Activated T-cell treated with anti-CD3 and anti-CD28 coated beads, Interleukin-2, amount 50 U/mL, for 4 hours (primary cell): ENCODE data around the gene NCKAP5. TPM values are rescaled to one million over a fixed set of nuclear protein-coding genes. Genes with fewer than 3 reads are reported as not detected.

Experiments
- ATAC-seq, 2 donors: fragments of 200-7000 bp; cut with Tn5 transposase; one replicate each; pipeline ENCODE4 v1.10.0; 2021
- DNase-seq: peaks from one replicate; pipeline ENCODE4 v3.0.0-alpha.2; 2020
- H3K27me3 Mint-ChIP-seq: one replicate; pipeline ENCODE4 v1.8.0; 2021; ENCODE audit warnings: low read depth, mixed read lengths
- H3K36me3 Mint-ChIP-seq: one replicate; pipeline ENCODE4 v1.8.0; 2022; ENCODE audit warnings: mixed read lengths; ENCODE audit not compliant: insufficient read depth
- H3K4me1 Mint-ChIP-seq: one replicate; pipeline ENCODE4 v1.8.0; 2021; ENCODE audit warnings: low read depth, mixed read lengths
- H3K4me3 Mint-ChIP-seq: one replicate; pipeline ENCODE4 v1.8.0; 2021; ENCODE audit warnings: mild to moderate bottlenecking, moderate library complexity, mixed read lengths
- H3K9me3 Mint-ChIP-seq: one replicate; pipeline ENCODE4 v1.8.0; 2021; ENCODE audit warnings: mixed read lengths
- total RNA-seq, 3 donors: library from RNA; stranded (reverse); gene quantifications; one replicate each; pipeline ENCODE4 v1.2.1, GENCODE V29; 2021

Gene NCKAP5
- total RNA-seq, 3 donors from 2014 or later, result 0.03 TPM; not detected in 2

- no peaks in the 10 kb centered on the region for H3K4me1 Mint-ChIP-seq
- no peaks in the 10 kb centered on the region for H3K27me3 Mint-ChIP-seq
- ATAC-seq, result no peak
- no peaks in the 10 kb centered on the region for H3K9me3 Mint-ChIP-seq
- DNase-seq, result no peak
- no peak overlapping the region for H3K4me3 Mint-ChIP-seq
- H3K36me3 Mint-ChIP-seq, result no peaks in the 10 kb centered on the region
Observed at GRCh38 chr2:133503927-133504326, 64.3 kb downstream of the NCKAP5 start.

DNA sequence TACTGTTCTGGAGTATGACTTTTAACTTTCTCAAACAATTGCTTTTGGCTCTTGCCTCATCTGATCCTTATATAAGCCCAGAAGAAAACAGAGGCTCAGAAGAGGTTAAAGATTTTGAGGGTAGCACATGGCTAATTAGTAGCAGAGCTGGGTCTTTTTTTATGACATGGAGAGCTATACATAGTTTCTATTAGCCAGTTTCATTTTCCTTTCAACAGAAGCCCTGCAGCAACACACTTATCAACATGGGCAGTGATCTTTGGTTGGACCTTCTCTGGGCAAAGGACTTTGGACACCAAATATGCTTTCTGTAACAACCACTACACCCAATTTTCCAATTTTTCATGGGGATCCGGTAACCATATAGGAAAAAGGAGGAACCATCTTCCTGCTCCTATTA, 64.9 kb downstream of the NCKAP5 start:
- no peaks in the 10 kb centered on the region for H3K27me3 Mint-ChIP-seq
- ATAC-seq (no peak), DNase-seq (no peak)
- H3K4me3 Mint-ChIP-seq, result no peak overlapping the region
- H3K9me3 Mint-ChIP-seq, result no peaks in the 10 kb centered on the region
- H3K4me1 Mint-ChIP-seq, result no peaks in the 10 kb centered on the region
- H3K36me3 Mint-ChIP-seq, result no peaks in the 10 kb centered on the region

DNA sequence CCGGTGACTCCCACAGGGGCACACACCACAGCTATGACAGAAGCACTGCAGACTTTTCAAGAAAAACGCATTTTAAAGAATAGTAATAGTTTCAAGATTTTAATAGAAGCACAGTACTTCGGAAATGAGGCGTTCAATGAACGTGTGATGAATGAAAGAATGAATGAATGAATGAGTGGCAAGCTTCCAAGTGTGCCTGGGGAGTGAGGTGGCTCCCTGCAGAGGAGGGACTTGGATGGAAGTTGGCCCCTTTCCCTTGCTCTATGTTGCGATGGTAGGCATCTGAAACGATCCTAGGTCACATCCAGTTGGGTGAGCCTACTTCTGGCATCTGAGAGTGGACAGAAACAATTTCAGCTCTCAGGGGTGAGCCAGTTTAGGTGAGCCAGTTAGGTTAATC, 65.6 kb downstream of the NCKAP5 start:
- DNase-seq (no peak), ATAC-seq (no peak)
- Mint-ChIP-seq H3K36me3 (no peaks in the 10 kb centered on the region), H3K4me3 (no peak overlapping the region), H3K27me3 (no peaks in the 10 kb centered on the region), H3K4me1 (no peaks in the 10 kb centered on the region), H3K9me3 (no peaks in the 10 kb centered on the region)

GRCh38 chr2:133500917-133501316, 67.3 kb downstream of the NCKAP5 start:
- Mint-ChIP-seq H3K9me3 (no peaks in the 10 kb centered on the region), H3K27me3 (no peaks in the 10 kb centered on the region), H3K36me3 (no peaks in the 10 kb centered on the region), H3K4me3 (no peak overlapping the region), H3K4me1 (no peaks in the 10 kb centered on the region)
- no peak for DNase-seq
- no peak for ATAC-seq

DNA sequence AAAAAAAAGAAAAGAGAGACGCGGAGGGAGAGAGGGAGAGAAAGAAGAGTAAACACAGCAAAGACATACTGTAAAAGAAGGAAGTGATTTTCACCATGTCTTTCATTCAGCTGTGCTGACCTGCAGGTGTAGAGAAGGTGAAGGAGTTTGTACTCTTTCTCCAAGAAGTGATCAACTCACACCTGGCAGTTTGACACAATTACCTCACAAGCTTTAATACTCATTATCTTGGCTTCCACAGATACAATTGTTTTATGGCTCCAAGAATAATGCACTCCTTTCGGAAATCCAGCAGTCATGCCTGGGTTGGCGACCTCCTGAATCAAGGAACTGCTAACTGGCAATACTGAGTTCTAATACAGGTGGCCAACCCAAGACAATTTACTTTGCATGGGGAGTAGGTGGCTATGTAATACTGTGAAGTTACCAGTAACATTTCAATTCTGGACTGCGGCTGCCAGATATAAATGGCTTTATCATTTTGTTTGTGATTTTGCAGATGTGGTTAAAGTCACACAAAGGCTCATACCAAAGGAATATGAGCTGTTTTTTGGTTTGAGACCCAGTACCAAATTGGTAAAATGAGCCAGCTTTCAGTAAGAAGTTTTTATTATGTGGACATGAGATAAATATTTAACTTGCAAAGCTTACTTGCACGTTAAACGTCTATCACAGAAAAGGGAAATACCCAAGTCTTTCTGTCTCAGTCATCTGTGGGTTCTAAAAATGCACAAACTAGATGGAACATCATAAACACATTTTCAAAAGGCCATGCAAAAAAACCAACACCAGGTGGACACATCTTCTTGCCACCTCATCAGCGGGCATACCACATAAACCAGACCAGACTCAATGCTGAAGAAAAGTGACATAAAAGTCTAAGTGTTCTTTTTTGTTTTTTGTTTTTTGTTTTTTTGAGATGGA, 69.3 kb downstream of the NCKAP5 start:
- Mint-ChIP-seq H3K27me3 (no peaks in the 10 kb centered on the region), H3K9me3 (no peaks in the 10 kb centered on the region), H3K4me1 (no peaks in the 10 kb centered on the region), H3K4me3 (no peak overlapping the region), H3K36me3 (no peaks in the 10 kb centered on the region)
- ATAC-seq (no peak), DNase-seq (no peak)

DNA sequence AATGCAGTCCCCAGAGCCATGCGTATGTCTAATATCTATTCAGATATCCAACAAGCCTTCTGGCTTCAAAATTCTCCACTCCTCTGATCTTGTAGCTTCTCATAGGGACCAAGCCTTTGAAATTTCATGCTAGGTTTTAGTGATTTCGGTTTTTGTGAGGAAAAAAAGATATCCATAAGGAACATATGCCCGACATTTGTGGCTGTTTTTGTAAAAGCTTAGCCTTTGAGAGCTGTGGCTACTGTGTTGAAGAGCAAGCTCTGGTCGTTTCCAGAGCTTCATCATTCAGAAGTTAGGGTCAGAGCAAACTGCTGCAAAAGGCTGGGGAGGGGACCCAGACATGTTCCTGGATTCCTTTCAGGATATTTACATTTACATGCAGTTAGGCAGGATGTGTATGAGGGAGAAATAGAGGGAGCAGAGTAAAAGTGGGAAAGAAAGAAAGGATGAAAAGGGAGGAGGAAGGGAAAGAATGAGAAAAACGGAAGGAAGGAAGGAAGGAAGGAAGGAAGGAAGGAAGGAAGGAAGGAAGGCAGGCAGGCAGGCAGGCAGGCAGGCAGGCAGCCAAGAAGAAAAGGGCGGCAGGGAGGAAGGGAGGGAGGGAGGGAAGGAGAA, 70.2 kb downstream of the NCKAP5 start:
- no peaks in the 10 kb centered on the region for H3K4me1 Mint-ChIP-seq
- DNase-seq (no peak), ATAC-seq (no peak)
- H3K9me3 Mint-ChIP-seq, result no peaks in the 10 kb centered on the region
- no peaks in the 10 kb centered on the region for H3K27me3 Mint-ChIP-seq
- H3K4me3 Mint-ChIP-seq, result no peak overlapping the region
- H3K36me3 Mint-ChIP-seq, result no peaks in the 10 kb centered on the region

DNA sequence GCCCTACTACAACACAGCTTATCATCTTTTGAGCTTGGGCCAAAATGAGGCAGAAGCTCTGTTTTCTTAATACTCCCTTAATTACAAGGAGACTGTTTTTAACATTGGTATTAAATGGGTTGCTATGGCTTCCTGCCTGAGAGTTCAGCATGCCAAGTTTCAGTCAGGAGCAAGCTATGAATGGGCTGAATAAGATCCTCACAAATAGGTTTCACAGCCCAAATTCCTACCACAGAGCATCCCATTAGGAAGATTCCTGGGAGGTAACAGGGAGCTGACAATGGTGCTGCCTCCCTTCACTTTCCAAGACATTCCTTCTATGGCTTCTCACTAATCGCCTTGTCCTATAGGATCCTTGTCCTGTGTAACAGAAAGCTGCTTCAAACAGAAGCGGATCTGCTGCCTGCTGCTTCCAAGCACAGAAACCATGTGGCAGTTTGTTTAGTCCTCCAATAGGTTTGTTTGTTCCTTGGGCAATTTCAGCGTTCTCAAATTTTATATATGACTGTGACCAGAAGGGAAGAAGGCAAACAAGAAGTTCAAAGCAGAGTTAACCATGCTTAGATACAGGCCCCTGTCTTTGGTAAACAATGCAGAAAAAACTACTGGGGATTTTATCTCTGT, 70.9 kb downstream of the NCKAP5 start:
- H3K9me3 Mint-ChIP-seq, result no peaks in the 10 kb centered on the region
- no peaks in the 10 kb centered on the region for H3K36me3 Mint-ChIP-seq
- H3K27me3 Mint-ChIP-seq, result no peaks in the 10 kb centered on the region
- ATAC-seq, result no peak
- DNase-seq, result no peak
- no peak overlapping the region for H3K4me3 Mint-ChIP-seq
- no peaks in the 10 kb centered on the region for H3K4me1 Mint-ChIP-seq

DNA sequence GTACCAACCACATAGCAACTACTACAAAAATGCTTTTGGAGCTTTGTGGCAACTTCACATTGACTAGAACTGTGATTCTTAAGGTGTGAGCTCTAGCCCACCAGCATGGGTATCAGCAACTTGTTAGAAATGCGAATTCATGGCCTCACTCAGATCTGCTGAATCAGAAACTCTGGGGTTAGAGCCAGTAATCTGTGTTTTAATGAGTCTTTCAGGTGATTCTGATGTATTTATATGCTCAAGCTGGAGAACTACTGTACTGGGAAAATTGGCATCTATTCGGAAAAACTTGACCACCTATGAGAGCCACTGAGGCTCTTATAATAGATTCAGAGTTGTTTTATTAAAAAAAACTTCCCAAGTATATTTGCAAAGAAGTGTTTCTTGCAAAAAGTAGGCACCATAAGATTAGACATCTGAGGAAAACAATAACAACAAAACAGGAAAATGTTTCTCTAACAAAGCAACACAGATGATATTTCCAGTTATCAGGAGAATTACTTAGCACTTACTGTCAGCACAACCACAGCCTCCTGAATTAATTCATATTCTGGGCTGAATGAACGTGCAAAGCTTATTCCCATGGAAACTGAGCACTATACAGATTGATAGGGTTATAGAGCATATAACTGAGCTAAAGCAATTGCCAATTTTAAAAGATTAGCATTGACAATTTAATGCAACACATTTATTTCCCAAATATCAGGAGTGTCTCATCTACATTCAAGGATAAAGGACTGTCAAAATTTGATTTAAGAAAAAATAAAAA, 71.6 kb downstream of the NCKAP5 start:
- Mint-ChIP-seq H3K9me3 (no peaks in the 10 kb centered on the region), H3K36me3 (no peaks in the 10 kb centered on the region), H3K27me3 (no peaks in the 10 kb centered on the region), H3K4me1 (no peaks in the 10 kb centered on the region), H3K4me3 (no peak overlapping the region)
- DNase-seq (no peak), ATAC-seq (no peak)

DNA sequence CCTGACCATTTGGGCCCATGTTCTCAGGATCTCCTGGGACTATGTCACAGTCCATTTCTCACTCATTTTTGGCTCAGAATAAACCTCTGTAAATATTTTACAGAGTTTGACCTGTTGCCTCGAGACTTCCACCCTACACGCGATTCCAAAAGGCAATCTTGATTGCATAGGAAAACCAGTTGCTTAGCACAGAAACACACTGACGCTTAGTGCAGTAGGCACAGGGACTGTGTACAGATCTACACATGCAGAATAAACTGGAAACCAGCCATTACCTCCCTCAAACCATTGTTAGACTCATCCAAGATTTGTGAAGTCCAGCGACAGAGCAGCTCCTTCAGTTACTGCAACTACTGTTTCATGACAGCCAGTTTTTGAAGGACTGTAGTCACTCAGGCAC, 73.0 kb downstream of the NCKAP5 start:
- Mint-ChIP-seq H3K9me3 (no peaks in the 10 kb centered on the region), H3K36me3 (no peaks in the 10 kb centered on the region), H3K4me1 (no peaks in the 10 kb centered on the region), H3K27me3 (no peaks in the 10 kb centered on the region), H3K4me3 (no peak overlapping the region)
- ATAC-seq, result no peak
- no peak for DNase-seq

DNA sequence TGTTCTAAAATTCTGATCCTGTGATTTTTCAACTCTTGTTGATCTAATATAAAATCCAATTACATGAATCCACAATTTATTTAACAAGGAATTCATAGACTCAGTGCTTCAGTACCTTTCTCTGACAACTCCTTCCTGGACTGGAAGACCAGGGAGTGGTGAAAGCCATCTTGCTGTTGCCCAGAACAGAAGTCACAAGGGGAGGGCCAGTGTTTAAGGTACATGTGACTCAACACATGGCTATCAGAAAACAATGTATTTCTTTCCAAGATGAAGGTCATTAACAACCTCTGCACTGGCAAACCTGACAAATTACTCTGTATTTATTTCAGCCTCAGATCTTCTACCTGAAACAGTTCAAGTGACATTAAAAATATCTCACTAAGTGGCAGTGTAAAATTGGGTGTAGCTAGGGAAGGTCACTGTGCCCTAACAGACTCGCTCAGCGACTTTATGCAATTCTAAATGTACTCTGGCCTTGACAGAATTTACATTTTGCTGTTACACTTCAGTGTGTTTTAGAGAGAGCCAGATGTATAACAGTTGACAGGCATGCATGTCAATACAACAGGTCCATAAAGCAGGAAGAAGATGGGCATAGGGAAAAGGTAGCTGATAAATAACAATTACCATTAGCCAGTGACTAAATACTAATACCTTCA, 75.4 kb downstream of the NCKAP5 start:
- Mint-ChIP-seq H3K4me3 (no peak overlapping the region), H3K4me1 (no peaks in the 10 kb centered on the region), H3K27me3 (no peaks in the 10 kb centered on the region), H3K9me3 (no peaks in the 10 kb centered on the region), H3K36me3 (no peaks in the 10 kb centered on the region)
- ATAC-seq, result no peak
- no peak for DNase-seq

GRCh38 chr2:133490411-133490980, 77.8 kb downstream of the NCKAP5 start:
- Mint-ChIP-seq H3K27me3 (no peaks in the 10 kb centered on the region), H3K36me3 (no peaks in the 10 kb centered on the region), H3K9me3 (no peaks in the 10 kb centered on the region), H3K4me1 (no peaks in the 10 kb centered on the region), H3K4me3 (no peak overlapping the region)
- DNase-seq (no peak), ATAC-seq (no peak)

DNA sequence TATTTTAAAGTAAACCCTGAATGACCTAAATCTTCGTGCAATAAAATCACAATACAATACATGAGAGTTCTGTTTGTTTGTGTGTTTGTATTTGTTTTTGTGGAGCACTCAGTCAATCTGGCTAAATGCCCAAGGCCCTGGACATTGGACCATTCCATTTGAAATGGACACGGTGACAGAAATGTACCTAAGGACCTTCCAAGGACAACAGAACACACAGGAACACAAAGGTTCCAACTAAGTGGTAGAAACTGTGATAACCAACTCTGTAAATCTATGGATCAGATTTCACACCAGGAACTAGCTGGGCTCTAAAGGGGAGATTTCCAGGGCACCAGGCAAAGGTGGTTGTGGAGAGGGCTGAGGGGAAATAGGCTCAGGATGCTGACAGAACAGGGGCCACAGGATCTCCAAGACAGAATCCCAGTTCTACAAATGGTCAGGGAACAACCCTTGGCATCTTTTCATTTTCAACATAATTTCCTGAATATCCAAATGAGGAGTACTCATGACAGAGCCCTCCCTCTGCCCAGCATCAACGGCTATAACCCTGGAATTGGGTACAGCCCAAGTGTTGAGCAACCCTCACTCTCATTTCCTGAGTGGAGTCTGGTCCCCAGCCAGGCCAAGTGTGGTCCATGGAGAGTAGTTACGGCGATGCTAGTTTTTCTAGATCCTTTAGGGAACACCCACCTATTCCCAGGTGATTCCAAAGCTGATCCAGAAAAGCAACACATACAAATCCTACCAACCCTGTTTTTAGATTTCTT, 78.4 kb downstream of the NCKAP5 start:
- no peaks in the 10 kb centered on the region for H3K9me3 Mint-ChIP-seq
- no peak for ATAC-seq
- no peak overlapping the region for H3K4me3 Mint-ChIP-seq
- DNase-seq, result no peak
- no peaks in the 10 kb centered on the region for H3K36me3 Mint-ChIP-seq
- H3K4me1 Mint-ChIP-seq, result no peaks in the 10 kb centered on the region
- H3K27me3 Mint-ChIP-seq, result no peaks in the 10 kb centered on the region

DNA sequence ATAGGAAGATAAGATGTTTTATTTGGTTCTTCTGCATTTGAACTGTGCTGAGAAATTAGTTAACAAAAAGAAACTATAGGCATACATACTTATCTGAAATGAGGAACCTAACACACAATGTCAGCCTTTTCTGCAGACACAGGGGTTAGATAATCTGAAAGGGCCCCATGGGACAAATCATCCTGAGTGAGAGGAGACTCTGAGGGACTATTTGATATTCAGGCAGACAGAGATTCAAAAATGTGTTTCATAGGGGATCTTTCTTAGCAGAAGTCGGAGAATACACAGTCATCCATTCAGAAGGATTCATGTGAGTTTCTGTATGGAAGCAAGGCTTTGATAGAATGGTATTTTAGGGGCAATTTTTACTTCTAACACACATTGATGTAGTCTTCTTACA, 79.1 kb downstream of the NCKAP5 start:
- ATAC-seq (no peak), DNase-seq (no peak)
- H3K4me1 Mint-ChIP-seq, result no peaks in the 10 kb centered on the region
- H3K9me3 Mint-ChIP-seq, result no peaks in the 10 kb centered on the region
- H3K4me3 Mint-ChIP-seq, result no peak overlapping the region
- H3K36me3 Mint-ChIP-seq, result no peaks in the 10 kb centered on the region
- H3K27me3 Mint-ChIP-seq, result no peaks in the 10 kb centered on the region
